Heart left ventricle (tissue), 16 donors: ENCODE measurements around the gene RIPK3. TPM values are rescaled to one million over a fixed set of nuclear protein-coding genes. Genes with fewer than 3 reads are reported as not detected.

Experiments used
- ATAC-seq, 4 donors: fragments of 200-7000 bp; cut with Tn5 transposase; one replicate each; pipeline ENCODE4 v1.9.1; 2020 to 2022; ENCODE audit warnings: moderate library complexity in 4 of 4, mild to moderate bottlenecking in 3 of 4, moderate number of reproducible peaks in 1 of 4
- DNase-seq, 5 donors: peaks; one replicate each; pipeline ENCODE4 v3.0.0-alpha.2; 2020
- H3K27ac ChIP-seq, 12 donors: fragments of 200-600 bp; sonication (generic) in 4 of 12; one replicate each; pipeline versions ENCODE4 v1.5.0 to v1.8.0; 2016 to 2022; ENCODE audit warnings: mild to moderate bottlenecking in 2 of 12
- H3K27me3 ChIP-seq, 9 donors: fragments of 200-600 bp; sonication (generic) in 2 of 9; one replicate each; pipeline versions ENCODE4 v1.5.1 to v1.8.0; 2016 to 2022; ENCODE audit warnings: mild to moderate bottlenecking in 3 of 9
- H3K36me3 ChIP-seq, 9 donors: fragments of 200-600 bp; sonication (generic) in 2 of 9; one replicate each; pipeline versions ENCODE4 v1.5.0 to v1.8.0; 2018 to 2022; ENCODE audit warnings: mild to moderate bottlenecking in 2 of 9
- H3K4me1 ChIP-seq, 12 donors: fragments of 200-600 bp; sonication (generic) in 4 of 12; one replicate each; pipeline versions ENCODE4 v1.5.0 to v1.8.0; 2016 to 2022; ENCODE audit warnings: mild to moderate bottlenecking in 3 of 12
- H3K4me3 ChIP-seq, 12 donors: fragments of 200-600 bp; sonication (generic) in 4 of 12; one replicate each; pipeline versions ENCODE4 v1.5.0 to v1.8.0; 2017 to 2022; ENCODE audit warnings: mild to moderate bottlenecking in 9 of 12, moderate library complexity in 4 of 12
- H3K9me3 ChIP-seq, 12 donors: fragments of 200-600 bp; sonication (generic) in 4 of 12; one replicate each; pipeline versions ENCODE4 v1.5.0 to v1.8.0; 2016 to 2022; ENCODE audit warnings: mild to moderate bottlenecking in 1 of 12
- POLR2A ChIP-seq, 2 donors: fragments of 450-650 bp; IDR thresholded peaks; one replicate each; pipeline ENCODE4 v1.6.1; 2017; ENCODE audit warnings: antibody characterized with exemption in 2 of 2, mild to moderate bottlenecking in 2 of 2, moderate library complexity in 2 of 2
- WGBS, 4 donors: extraction: QIAGEN DNeasy Blood & Tissue Kit in 2 of 4; methylation state at CpG; one replicate each; pipeline versions ENCODE4 v1.1.5 to v1.1.7; 2013 to 2018; 5-methylcytosine and 5-hydroxymethylcytosine counted together
- intact Hi-C, 10 donors: fragments of 100-400 bp; cut with DNase I; formaldehyde crosslinking; loops; one replicate each; pipeline versions ENCODE4 v1.11.1 to v1.14.2; 2022
- polyA plus RNA-seq, 2 donors: library from polyadenylated mRNA; stranded (reverse); fragments of 200-250 nt; gene quantifications; one replicate each; pipeline ENCODE4 v1.2.3, GENCODE V29; 2013
- total RNA-seq, 9 donors: library from RNA; depleted of rRNA in 2 of 9; stranded (reverse); fragments of >200 nt in 2 of 9; fragmentation: NEBNext Ultra II Directional in 3 of 9; extraction: Animal tissue kit (Norgen Biotek cat#: 25700) in 3 of 9; gene quantifications; one replicate each; pipeline versions ENCODE4 v1.1.0 to v1.2.4, GENCODE V29; 2016 to 2023
- TF ChIP-seq, protein P1 (sequence below), 12 donors: fragments of 200-600 bp; sonication (generic) in 4 of 12; IDR thresholded peaks; one replicate each; pipeline versions ENCODE4 v1.5.0 to v1.8.0; 2018 to 2022; ENCODE audit warnings: antibody characterized with exemption in 12 of 12, mild to moderate bottlenecking in 5 of 12
- donor health status: ischemic (EF 13 %, LVEDD 7.1; RV severe dilation, severe dysfunction).
- donor health status: healthy with polysubstance abuse.
- donor health status: DM: no; HTN: yes; CAD: no.
- donor health status: DM: no; HTN: no; CAD: no.
- donor health status: ischemic (EF 25% LVEDD 6.9; RV normal size, moderate dysfunction).
- donor health status: ischemic (EF 25% LVEDD 5.7; RV mildly dilated, moderate dysfunction).
- donor health status: healthy.
- donor health status: DM: yes; HTN: yes; CAD: no.
- donor health status: ischemic (EF 35%, LVEDD 5.7; RV mildly dilated, moderate dysfunction).
- donor health status: nonischemic (EF 11% LVEDD 7.7; RV severe dilation, severe dysfunction).
- donor health status: DM: yes; HTN: yes; CAD: no.
- donor health status: PGD.
- donor health status: ischemic (EF 29% LVEDD 5.4; RV normal size, mild dysfunction).
- donor health status: nonischemic (EF 23%, LVEDD 6.1; RV moderate dilation, normal function).

The RIPK3 gene
- total and polyA plus RNA-seq, 11 donors, result 0.75 to 10.5 (median 3.0) TPM

- Histone ChIP-seq H3K36me3 (no peaks in the 10 kb centered on the region), H3K9me3 (no peaks in the 10 kb centered on the region), H3K27ac (no peak overlapping the region), H3K4me1 (peaks cover 0 to 13% (median 0%) of the 10 kb centered on the region in 12 donors), H3K4me3 (no peak overlapping the region), H3K27me3 (peaks cover 0 to 26% (median 0%) of the 10 kb centered on the region in 9 donors)
- TF ChIP-seq, protein P1, sequence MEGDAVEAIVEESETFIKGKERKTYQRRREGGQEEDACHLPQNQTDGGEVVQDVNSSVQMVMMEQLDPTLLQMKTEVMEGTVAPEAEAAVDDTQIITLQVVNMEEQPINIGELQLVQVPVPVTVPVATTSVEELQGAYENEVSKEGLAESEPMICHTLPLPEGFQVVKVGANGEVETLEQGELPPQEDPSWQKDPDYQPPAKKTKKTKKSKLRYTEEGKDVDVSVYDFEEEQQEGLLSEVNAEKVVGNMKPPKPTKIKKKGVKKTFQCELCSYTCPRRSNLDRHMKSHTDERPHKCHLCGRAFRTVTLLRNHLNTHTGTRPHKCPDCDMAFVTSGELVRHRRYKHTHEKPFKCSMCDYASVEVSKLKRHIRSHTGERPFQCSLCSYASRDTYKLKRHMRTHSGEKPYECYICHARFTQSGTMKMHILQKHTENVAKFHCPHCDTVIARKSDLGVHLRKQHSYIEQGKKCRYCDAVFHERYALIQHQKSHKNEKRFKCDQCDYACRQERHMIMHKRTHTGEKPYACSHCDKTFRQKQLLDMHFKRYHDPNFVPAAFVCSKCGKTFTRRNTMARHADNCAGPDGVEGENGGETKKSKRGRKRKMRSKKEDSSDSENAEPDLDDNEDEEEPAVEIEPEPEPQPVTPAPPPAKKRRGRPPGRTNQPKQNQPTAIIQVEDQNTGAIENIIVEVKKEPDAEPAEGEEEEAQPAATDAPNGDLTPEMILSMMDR (IDR thresholded peaks at IDR 0.05), result no peak
- TF ChIP-seq POLR2A (IDR thresholded peaks at IDR 0.05), result no peak
- ATAC-seq (no peak), DNase-seq (no peak)
- intact Hi-C loops, result no loop called here
- 67 to 73% (median 71%) methylated on average over 5 of the region's 5 CpGs for WGBS, 4 donors
These were observed 14.0 kb upstream of the RIPK3 start for GRCh38 chr14:24353559-24354481.

DNA sequence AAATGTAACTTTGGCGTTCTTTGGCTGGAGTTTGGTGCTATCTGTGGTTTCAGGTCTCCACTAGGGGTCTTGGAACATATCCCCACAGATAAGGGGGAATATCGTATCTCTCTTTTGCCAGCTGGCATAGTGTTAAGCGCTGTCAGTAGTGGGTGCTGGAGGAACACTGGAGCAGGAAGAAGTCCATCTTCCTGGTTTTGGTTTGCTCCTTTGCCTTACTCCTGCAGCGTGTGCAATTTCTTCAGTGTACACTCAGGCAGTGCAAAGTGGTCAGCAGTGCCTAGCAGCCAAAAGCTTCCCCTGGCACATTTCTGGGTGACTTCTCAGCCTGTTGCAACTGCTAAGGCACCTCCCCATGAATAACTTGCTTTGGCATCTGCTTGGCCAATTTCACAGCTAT lies 11.7 kb upstream of the RIPK3 start:
- Histone ChIP-seq H3K27me3 (peaks cover 0 to 26% (median 0%) of the 10 kb centered on the region in 9 donors), H3K9me3 (no peaks in the 10 kb centered on the region), H3K36me3 (no peaks in the 10 kb centered on the region), H3K4me3 (no peak overlapping the region), H3K27ac (no peak overlapping the region), H3K4me1 (peaks cover 0 to 15% (median 0%) of the 10 kb centered on the region in 12 donors)
- peak in 3 of 4 donors; percentile 58 to 67 (median 59) for ATAC-seq
- TF ChIP-seq, protein P1 (IDR thresholded peaks at IDR 0.05), result no peak
- TF ChIP-seq POLR2A (IDR thresholded peaks at IDR 0.05), result no peak
- no peak for DNase-seq
- intact Hi-C loops, result no loop called here
- 14 to 25% (median 18%) methylated on average over 4 of the region's 4 CpGs for WGBS, 4 donors

- H3K27ac ChIP-seq, result no peak overlapping the region
- 58 to 70% (median 62%) methylated on average over 5 of the region's 5 CpGs for WGBS, 4 donors
- peaks cover 0 to 22% (median 0%) of the 10 kb centered on the region in 9 donors for H3K27me3 ChIP-seq
- intact Hi-C loops, result no loop called here
- no peak for ATAC-seq
- TF ChIP-seq, protein P1 (IDR thresholded peaks at IDR 0.05), result no peak
- TF ChIP-seq POLR2A (IDR thresholded peaks at IDR 0.05), result no peak
- no peaks in the 10 kb centered on the region for H3K9me3 ChIP-seq
- DNase-seq, result no peak
- H3K36me3 ChIP-seq, result no peaks in the 10 kb centered on the region
- no peak overlapping the region for H3K4me3 ChIP-seq
- peaks cover 0 to 18% (median 0%) of the 10 kb centered on the region in 12 donors for H3K4me1 ChIP-seq
These were observed 10.0 kb upstream of the RIPK3 start for GRCh38 chr14:24349742-24350141.

GRCh38 chr14:24348186-24348585 lies 8.4 kb upstream of the RIPK3 start:
- H3K9me3 ChIP-seq, result no peaks in the 10 kb centered on the region
- WGBS, 4 donors, result 93 to 98% (median 97%) methylated on average over 2 of the region's 2 CpGs
- H3K4me3 ChIP-seq, result no peak overlapping the region
- TF ChIP-seq, protein P1 (IDR thresholded peaks at IDR 0.05), result no peak
- TF ChIP-seq POLR2A (IDR thresholded peaks at IDR 0.05), result no peak
- no peaks in the 10 kb centered on the region for H3K36me3 ChIP-seq
- H3K27ac ChIP-seq, result peak overlapping the region in 2 of 12 donors; percentile 62 to 73
- H3K27me3 ChIP-seq, result peaks cover 0 to 17% (median 0%) of the 10 kb centered on the region in 9 donors
- DNase-seq, result no peak
- peaks cover 0 to 18% (median 0%) of the 10 kb centered on the region in 12 donors for H3K4me1 ChIP-seq
- ATAC-seq, result no peak
- intact Hi-C loops, result no loop called here
